K562 (cell line): ENCODE data around the gene LCP2. TPM values are rescaled to one million over a fixed set of nuclear protein-coding genes. Genes with fewer than 3 reads are reported as not detected.

ENCODE experiments used
- CBFA2T2 ChIP-seq: fragments of 450-650 bp; conservative IDR thresholded peaks from 2 replicates; pipeline ENCODE4 v1.6.1; 2017; ENCODE audit warnings: mild to moderate bottlenecking
- CBFB ChIP-seq: sonication (generic); formaldehyde crosslinking; IDR thresholded peaks from 2 replicates; pipeline ENCODE4 v1.4.0; 2020; ENCODE audit warnings: mild to moderate bottlenecking, missing genetic modification reagents
- GTF2A2 ChIP-seq: IDR thresholded peaks from 2 replicates; pipeline ENCODE4 v1.6.1; 2016; ENCODE audit warnings: mild to moderate bottlenecking, missing genetic modification characterization, missing compliant biosample characterization
- KDM4B ChIP-seq, 2 experiments: fragments of 450-650 bp in 1 of 2; sonication (generic) in 1 of 2; IDR thresholded peaks; 2 replicates each; pipeline ENCODE4 v1.6.1; 2016 to 2017; ENCODE audit warnings: borderline replicate concordance in 2 of 2, antibody characterized with exemption in 1 of 2, low read depth in 1 of 2, mild to moderate bottlenecking in 1 of 2
- MAZ ChIP-seq, 2 experiments: fragments of 450-650 bp in 1 of 2; sonication (generic) in 1 of 2; formaldehyde crosslinking; IDR thresholded peaks in 1 of 2; conservative IDR thresholded peaks in 1 of 2; 2 replicates each; pipeline versions ENCODE4 v1.4.0 to v1.5.0; 2020; ENCODE audit warnings: mild to moderate bottlenecking in 1 of 2, missing genetic modification reagents in 1 of 2
- MEIS2 ChIP-seq: fragments of 450-650 bp; IDR thresholded peaks from 2 replicates; pipeline ENCODE4 v1.6.1; 2014; ENCODE audit warnings: mild to moderate bottlenecking; ENCODE audit not compliant: partially characterized antibody
- MTA3 ChIP-seq: fragments of 450-650 bp; formaldehyde crosslinking; IDR thresholded peaks from 2 replicates; pipeline ENCODE4 v1.6.1; 2017; ENCODE audit warnings: mild to moderate bottlenecking, borderline replicate concordance
- MYNN ChIP-seq, 2 experiments: sonication (generic); formaldehyde crosslinking in 1 of 2; IDR thresholded peaks; 2 replicates each; pipeline versions ENCODE4 v1.5.0 to v1.6.1; 2016 to 2020; ENCODE audit warnings: antibody characterized with exemption in 1 of 2, missing genetic modification reagents in 1 of 2
- NR2C2 ChIP-seq, 2 experiments: fragments of 200-800 bp in 1 of 2; sonication (Bioruptor generic) in 1 of 2; sonication (generic) in 1 of 2; formaldehyde crosslinking in 1 of 2; IDR thresholded peaks; 2 replicates each; pipeline versions ENCODE4 v1.6.1 to v1.8.0; 2016 to 2022; ENCODE audit warnings: mild to moderate bottlenecking in 1 of 2, missing compliant biosample characterization in 1 of 2, missing genetic modification characterization in 1 of 2, missing genetic modification reagents in 1 of 2
- PHF21A ChIP-seq: fragments of 450-650 bp; IDR thresholded peaks from 2 replicates; pipeline ENCODE4 v1.6.1; 2017; ENCODE audit warnings: low read depth, borderline replicate concordance
- POLR2AphosphoS5 ChIP-seq: IDR thresholded peaks from 2 replicates; pipeline ENCODE4 v1.6.1; 2011; ENCODE audit warnings: mild to moderate bottlenecking, low read depth, low read length, moderate library complexity; ENCODE audit not compliant: control insufficient read depth, insufficient read depth
- RBBP5 ChIP-seq: fragments of 200-600 bp; sonication (generic); IDR thresholded peaks from 2 replicates; pipeline ENCODE4 v1.6.1; 2012; ENCODE audit warnings: borderline replicate concordance, mild to moderate bottlenecking, low read length, control low read depth, inconsistent platforms; ENCODE audit not compliant: insufficient read depth, poor library complexity, severe bottlenecking
- TEAD4 ChIP-seq, 2 experiments: sonication (generic) in 1 of 2; formaldehyde crosslinking in 1 of 2; IDR thresholded peaks; 2 replicates each; pipeline versions ENCODE4 v1.6.1 to v1.8.0; 2012 to 2022; ENCODE audit warnings: borderline replicate concordance in 1 of 2, inconsistent platforms in 1 of 2, low read length in 1 of 2, mild to moderate bottlenecking in 1 of 2, missing genetic modification reagents in 1 of 2
- ZBTB17 ChIP-seq: fragments of 450-650 bp; formaldehyde crosslinking; IDR thresholded peaks from 2 replicates; pipeline ENCODE4 v1.4.0; 2020; ENCODE audit warnings: mild to moderate bottlenecking
- ZBTB7A ChIP-seq: IDR thresholded peaks from 2 replicates; pipeline ENCODE4 v1.6.1; 2011; ENCODE audit warnings: low read depth, mild to moderate bottlenecking, low read length, moderate library complexity, borderline replicate concordance; ENCODE audit not compliant: control insufficient read depth
- ZNF551 ChIP-seq: fragments of 250-450 bp; sonication (Bioruptor Pico); IDR thresholded peaks from 2 replicates; pipeline ENCODE4 v1.5.0; 2021; ENCODE audit warnings: mild to moderate bottlenecking, moderate library complexity
- polyA plus RNA-seq, 8 experiments: library from polyadenylated mRNA; depleted of rRNA in 4 of 8; stranded (reverse) in 5 of 8; unstranded in 3 of 8; fragments of >200 nt; fragmentation: Nextera tagmentation in 2 of 8; fragmentation: Illumina TruSeq in 1 of 8; extraction: Ambion mirVana in 2 of 8; extraction: Trizol in 1 of 8; gene quantifications; 2 replicates each; pipeline versions ENCODE4 v1.2.1 to v1.2.3, GENCODE V29; 2011 to 2014; ENCODE audit warnings: inconsistent platforms in 1 of 8, missing spikeins in 1 of 8
- total RNA-seq, 7 experiments: library from RNA; depleted of rRNA in 6 of 7; stranded (reverse); fragments of >200 nt in 6 of 7; fragmentation: Illumina TruSeq in 2 of 7; extraction: Trizol in 2 of 7; gene quantifications; 2 replicates each; pipeline versions ENCODE4 v1.2.1 to v1.2.3, GENCODE V29; 2011 to 2021; ENCODE audit warnings: low replicate concordance in 1 of 7
- TF ChIP-seq, protein P1 (sequence below): fragments of 450-650 bp; formaldehyde crosslinking; IDR thresholded peaks from 2 replicates; pipeline ENCODE4 v1.4.0; 2020; ENCODE audit warnings: mild to moderate bottlenecking, moderate library complexity
- TF ChIP-seq, protein P2 (sequence below): sonication (generic); formaldehyde crosslinking; IDR thresholded peaks from 2 replicates; pipeline ENCODE4 v1.8.0; 2023; ENCODE audit warnings: mild to moderate bottlenecking, missing genetic modification reagents
- TF ChIP-seq, protein P3 (sequence below): sonication (generic); formaldehyde crosslinking; IDR thresholded peaks from 2 replicates; pipeline ENCODE4 v1.8.0; 2022; ENCODE audit warnings: mild to moderate bottlenecking, missing genetic modification reagents, borderline replicate concordance

LCP2 gene
- total and polyA plus RNA-seq, 9 of the 15 experiments (the other 6 are each of a cell fraction or from before 2014, with no cell fraction given) = 4.0 to 31.3 (median 14.6) TPM

- peak; percentile 28 for TF ChIP-seq MEIS2
- peak; percentile 37 to 62; a peak in 3 of 4 replicates for TF ChIP-seq MAZ (CRISPR knock-in tag; conservative IDR thresholded peaks at IDR 0.05 in 1 of 2, IDR thresholded peaks at IDR 0.05 in 1 of 2)
- peak; percentile 47 for TF ChIP-seq RBBP5
- peak; percentile 62; the same call in 1 of the 2 replicates for TF ChIP-seq CBFB (CRISPR knock-in tag)
- TF ChIP-seq CBFA2T2 = peak; percentile 24; the same call in 1 of the 2 replicates
- TF ChIP-seq, protein P1, sequence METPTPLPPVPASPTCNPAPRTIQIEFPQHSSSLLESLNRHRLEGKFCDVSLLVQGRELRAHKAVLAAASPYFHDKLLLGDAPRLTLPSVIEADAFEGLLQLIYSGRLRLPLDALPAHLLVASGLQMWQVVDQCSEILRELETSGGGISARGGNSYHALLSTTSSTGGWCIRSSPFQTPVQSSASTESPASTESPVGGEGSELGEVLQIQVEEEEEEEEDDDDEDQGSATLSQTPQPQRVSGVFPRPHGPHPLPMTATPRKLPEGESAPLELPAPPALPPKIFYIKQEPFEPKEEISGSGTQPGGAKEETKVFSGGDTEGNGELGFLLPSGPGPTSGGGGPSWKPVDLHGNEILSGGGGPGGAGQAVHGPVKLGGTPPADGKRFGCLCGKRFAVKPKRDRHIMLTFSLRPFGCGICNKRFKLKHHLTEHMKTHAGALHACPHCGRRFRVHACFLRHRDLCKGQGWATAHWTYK (CRISPR knock-in tag) = 0 out of 2 replicates have a peak, but pooled peaks have one; percentile 67
- TF ChIP-seq, protein P2, sequence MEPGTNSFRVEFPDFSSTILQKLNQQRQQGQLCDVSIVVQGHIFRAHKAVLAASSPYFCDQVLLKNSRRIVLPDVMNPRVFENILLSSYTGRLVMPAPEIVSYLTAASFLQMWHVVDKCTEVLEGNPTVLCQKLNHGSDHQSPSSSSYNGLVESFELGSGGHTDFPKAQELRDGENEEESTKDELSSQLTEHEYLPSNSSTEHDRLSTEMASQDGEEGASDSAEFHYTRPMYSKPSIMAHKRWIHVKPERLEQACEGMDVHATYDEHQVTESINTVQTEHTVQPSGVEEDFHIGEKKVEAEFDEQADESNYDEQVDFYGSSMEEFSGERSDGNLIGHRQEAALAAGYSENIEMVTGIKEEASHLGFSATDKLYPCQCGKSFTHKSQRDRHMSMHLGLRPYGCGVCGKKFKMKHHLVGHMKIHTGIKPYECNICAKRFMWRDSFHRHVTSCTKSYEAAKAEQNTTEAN (CRISPR knock-in tag) = no peak
- TF ChIP-seq NR2C2 (CRISPR knock-in tag; IDR thresholded peaks at IDR 0.05) = peak; percentile 55; the same call in 1 of the 2 replicates
- TF ChIP-seq NR2C2 (tag; IDR thresholded peaks at IDR 0.05) = peak; percentile 44; the same call in 1 of the 2 replicates
- peak; percentile 42; the same call in 1 of the 2 replicates for TF ChIP-seq MYNN (IDR thresholded peaks at IDR 0.05)
- TF ChIP-seq MYNN (CRISPR knock-in tag; IDR thresholded peaks at IDR 0.05) = no peak
- TF ChIP-seq ZBTB7A = peak; percentile 60; the same call in 1 of the 2 replicates
- no peak for TF ChIP-seq GTF2A2 (tag)
- TF ChIP-seq MTA3 = no peak
- TF ChIP-seq PHF21A = no peak
- TF ChIP-seq ZNF551 = no peak
- peak in 1 of 2 experiments; percentile 38; a peak in 1 of 4 replicates for TF ChIP-seq KDM4B (IDR thresholded peaks at IDR 0.05; ENCODE audit: borderline replicate concordance in 2 of 2, low read depth in 1 of 2)
- TF ChIP-seq TEAD4 (IDR thresholded peaks at IDR 0.05; ENCODE audit: low read length) = peak; percentile 80
- TF ChIP-seq TEAD4 (CRISPR knock-in tag; IDR thresholded peaks at IDR 0.05; ENCODE audit: borderline replicate concordance) = no peak
- TF ChIP-seq ZBTB17 (CRISPR knock-in tag) = peak; percentile 71
- TF ChIP-seq, protein P3, sequence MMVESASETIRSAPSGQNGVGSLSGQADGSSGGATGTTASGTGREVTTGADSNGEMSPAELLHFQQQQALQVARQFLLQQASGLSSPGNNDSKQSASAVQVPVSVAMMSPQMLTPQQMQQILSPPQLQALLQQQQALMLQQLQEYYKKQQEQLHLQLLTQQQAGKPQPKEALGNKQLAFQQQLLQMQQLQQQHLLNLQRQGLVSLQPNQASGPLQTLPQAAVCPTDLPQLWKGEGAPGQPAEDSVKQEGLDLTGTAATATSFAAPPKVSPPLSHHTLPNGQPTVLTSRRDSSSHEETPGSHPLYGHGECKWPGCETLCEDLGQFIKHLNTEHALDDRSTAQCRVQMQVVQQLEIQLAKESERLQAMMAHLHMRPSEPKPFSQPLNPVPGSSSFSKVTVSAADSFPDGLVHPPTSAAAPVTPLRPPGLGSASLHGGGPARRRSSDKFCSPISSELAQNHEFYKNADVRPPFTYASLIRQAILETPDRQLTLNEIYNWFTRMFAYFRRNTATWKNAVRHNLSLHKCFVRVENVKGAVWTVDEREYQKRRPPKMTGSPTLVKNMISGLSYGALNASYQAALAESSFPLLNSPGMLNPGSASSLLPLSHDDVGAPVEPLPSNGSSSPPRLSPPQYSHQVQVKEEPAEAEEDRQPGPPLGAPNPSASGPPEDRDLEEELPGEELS (CRISPR knock-in tag) = 0 out of 2 replicates have a peak, but pooled peaks have one; percentile 79
- peak; percentile 59; the same call in 1 of the 2 replicates for TF ChIP-seq POLR2AphosphoS5
- TF ChIP-seq, all 486 proteins: peak for 69
These were observed 18.7 kb downstream of the LCP2 start (continued) for GRCh38 chr5:170278611-170279458.
